Hepatocyte (in vitro differentiated cells): ENCODE measurements around the gene NLRX1.

Source experiments
- CTCF ChIP-seq: fragments of 200-600 bp; sonication (generic); IDR thresholded peaks from 2 replicates; pipeline ENCODE4 v1.5.1; 2016; ENCODE audit warnings: antibody characterized with exemption, mild to moderate bottlenecking; ENCODE audit not compliant: poor library complexity
- EZH2 ChIP-seq: fragments of 200-600 bp; sonication (generic); IDR thresholded peaks from 2 replicates; pipeline ENCODE4 v1.6.1; 2016; ENCODE audit warnings: antibody characterized with exemption, mild to moderate bottlenecking, borderline replicate concordance

GRCh38 chr11:119125821-119126220 is 42.7 kb upstream of the NLRX1 start:
- TF ChIP-seq EZH2, result no peak
- no peak for TF ChIP-seq CTCF
